GDM1 (cell line): ENCODE results near the gene CACNG8.
A peak's percentile ranks its signal among the peaks of the same experiment; 100 is the strongest.

ENCODE experiments used
- DNase-seq: peaks from one replicate; lab custom pipeline; 2025; lab: John Stamatoyannopoulos, UW

Gene CACNG8

GRCh38 chr19:53992815-53993214 is 30.1 kb downstream of the CACNG8 start:
- no peak for DNase-seq

DNA sequence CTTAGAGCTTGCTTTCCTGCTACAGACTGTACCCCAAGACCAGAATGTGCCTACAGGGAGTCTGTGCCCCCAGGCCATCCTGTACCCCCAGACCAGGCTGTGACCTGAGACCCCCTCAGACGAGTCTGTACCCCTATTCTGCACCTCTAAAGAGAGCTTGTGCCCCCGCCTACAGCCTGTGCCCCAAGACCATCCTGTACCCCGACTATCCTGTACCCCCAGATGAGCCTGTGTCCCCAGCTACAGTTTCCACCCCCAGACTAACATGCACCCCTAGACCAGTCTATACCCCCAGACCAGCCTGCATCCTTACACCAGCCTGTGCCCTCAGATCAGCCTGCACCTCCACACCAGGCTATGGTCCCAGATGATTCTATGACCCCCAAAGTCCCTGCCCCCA is 30.7 kb downstream of the CACNG8 start:
- no peak for DNase-seq

DNA sequence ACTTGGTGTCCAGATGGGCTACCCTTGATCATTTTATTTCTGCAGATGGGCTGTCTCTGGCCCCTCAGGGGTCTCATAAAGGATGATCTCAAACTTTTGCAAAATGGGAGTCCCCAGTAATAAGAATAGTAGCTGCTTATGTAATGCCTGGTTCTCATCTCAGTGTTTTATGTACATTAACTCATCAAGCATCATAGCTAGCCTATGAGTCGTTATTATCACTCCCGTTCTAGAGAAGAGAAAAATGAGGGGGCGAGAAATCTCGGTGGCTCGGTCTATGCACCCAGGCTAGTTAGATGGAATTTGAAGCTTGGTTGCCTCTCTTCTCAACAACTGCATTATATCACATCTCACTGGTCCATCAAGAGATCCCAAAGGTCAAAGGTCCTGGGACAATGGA is 32.1 kb downstream of the CACNG8 start:
- no peak for DNase-seq

DNA sequence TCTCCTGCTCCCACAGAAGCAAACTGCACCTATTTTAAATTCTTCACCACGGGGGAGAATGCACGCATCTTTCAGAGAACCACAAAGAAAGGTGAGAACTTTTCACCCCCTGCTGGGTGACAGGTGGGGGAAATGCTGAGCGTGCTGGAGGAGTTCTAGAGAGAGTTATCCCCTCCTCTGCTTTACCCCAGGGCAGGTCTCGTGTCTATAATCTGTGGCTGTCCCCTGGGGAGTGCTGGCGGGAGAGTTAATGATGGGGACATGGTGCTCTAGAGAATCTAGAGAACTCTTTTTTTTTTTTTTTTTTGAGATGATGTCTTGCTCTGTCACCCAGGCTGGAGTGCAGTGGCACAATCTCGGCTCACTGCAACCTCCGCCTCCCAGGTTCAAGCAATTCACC is 35.5 kb downstream of the CACNG8 start:
- DNase-seq = no peak

DNA sequence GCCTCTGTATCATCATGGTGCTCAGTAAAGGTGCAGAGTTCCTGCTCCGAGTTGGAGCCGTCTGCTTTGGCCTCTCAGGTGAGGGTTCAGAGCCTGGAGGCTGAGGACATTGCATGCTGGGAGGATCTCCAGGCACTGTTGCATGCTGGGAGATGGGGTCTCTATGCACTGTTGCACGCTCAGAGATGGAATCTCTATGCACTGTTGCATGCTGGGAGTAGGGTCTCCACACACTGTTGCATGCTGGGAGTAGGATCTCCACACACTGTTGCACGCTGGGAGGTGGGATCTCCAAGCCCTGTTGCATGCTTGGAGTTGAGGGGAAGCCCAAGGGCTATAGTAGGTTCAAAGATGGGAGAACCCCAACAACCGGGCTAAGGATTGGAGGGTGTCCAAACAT is 37.0 kb downstream of the CACNG8 start:
- DNase-seq = no peak

- DNase-seq = no peak
These were observed 38.8 kb downstream of the CACNG8 start for GRCh38 chr19:54001496-54001895.

GRCh38 chr19:54002495-54003315 is 40.0 kb downstream of the CACNG8 start:
- DNase-seq = no peak

- no peak for DNase-seq
These were observed 46.7 kb downstream of the CACNG8 start for GRCh38 chr19:54009440-54009839.

DNA sequence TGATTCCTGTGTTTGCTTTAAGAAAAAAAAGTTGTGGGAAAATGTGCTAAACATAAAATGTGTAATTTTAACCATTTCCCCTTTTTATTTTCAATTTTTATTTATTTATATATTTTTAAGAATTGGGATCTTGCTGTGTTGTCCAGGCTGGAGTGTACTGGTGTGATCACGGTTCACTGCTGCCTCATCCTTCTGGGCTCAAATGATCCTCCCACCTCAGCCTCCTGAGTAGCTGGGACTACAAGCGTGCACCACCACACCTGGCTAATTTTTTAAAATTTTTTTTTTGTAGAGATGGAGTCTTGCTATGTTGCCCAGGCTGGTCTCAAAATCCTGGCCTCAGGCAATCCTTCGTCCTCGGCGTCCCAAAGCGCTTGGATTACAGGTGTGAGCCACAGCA is 47.7 kb downstream of the CACNG8 start:
- no peak for DNase-seq

GRCh38 chr19:54011507-54012211 is 48.9 kb downstream of the CACNG8 start:
- DNase-seq = no peak

DNA sequence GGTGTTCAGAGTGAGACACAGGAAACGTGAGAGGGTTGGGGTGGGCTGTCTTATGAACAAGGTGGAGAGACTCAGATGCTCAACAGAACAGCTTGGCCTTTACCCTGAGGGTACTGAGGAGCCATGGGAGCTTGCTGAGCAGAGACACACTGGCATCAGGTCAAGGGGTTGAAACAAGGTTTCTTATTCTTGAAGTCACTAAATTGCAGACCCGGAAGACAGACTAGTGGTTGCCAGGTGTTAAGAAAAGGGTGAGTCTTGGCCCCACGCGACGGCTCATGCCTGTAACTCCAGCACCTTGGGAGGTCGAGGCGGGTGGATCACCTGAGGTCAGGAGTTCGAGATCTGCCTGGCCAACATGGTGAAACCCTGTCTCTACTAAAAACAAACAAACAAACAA is 51.1 kb downstream of the CACNG8 start:
- no peak for DNase-seq

DNA sequence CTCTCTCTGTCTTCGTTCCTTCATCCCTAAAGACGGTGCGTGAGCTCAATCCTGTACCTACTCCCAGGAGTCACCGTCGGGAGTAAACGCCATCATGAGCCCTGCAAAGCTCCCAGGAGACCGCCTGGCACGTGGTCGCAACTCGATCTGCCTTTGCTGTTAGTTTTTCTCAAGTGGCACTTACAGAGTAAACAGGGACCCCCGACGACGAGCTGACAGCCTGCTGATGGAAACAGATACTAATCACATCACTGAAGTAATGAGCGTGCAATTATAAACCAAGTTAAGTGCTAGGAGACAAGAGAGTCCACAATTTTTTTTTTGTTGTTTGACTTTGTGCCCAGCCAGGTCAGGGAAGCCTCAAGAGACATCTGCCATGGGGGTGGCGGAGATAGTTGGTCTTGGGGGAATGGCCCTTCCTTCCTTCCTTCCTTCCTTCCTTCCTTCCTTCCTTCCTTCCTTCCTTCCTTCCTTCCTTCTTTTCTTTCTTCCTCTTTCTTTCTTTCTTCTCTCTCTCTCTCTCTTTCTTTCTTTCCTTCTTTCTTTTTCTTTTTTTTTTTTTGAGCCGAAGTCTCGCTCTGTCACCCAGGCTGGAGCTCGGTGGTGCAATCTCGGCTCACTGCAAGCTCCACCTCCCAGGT is 52.3 kb downstream of the CACNG8 start:
- no peak for DNase-seq

GRCh38 chr19:54017261-54017660 is 54.5 kb downstream of the CACNG8 start:
- no peak for DNase-seq

DNA sequence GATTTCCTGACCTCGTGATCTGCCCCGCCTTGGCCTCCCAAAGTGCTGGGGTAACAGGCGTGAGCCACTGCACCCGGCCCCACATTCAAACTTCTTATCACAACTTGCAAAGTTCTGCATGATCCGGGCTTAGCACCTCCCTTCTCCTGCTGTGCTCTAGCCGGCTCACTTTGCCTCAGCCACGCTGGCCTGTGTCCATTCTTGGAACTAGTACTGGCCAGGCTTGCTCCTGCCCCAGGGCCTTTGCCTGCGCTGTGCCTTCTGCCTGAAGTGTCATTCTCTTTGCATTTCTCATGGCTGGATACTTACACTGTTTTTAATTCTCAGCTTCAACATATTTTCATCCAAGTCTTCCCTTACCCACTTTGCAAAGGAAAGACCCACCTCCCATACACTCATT is 58.6 kb downstream of the CACNG8 start:
- no peak for DNase-seq

GRCh38 chr19:54021932-54022331 is 59.2 kb downstream of the CACNG8 start:
- DNase-seq = no peak

DNA sequence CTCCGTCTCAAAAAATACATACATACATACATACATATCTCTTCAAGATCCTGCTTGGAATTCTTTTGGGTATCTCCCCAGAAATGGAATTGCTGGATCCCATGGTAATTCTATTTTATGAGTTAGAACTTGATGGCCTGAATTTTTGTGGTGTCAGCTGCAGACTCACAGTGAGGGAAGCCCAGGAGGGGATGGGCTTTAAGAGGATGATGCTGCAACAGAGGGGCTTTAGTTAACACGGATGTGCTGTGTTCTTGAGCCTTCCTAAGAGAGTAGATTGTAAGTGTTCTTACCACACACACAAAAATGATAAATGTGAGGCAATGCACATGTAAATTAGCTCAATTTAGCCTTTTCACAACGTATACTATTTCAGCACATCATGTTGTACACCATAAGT is 60.5 kb downstream of the CACNG8 start:
- DNase-seq = no peak

DNA sequence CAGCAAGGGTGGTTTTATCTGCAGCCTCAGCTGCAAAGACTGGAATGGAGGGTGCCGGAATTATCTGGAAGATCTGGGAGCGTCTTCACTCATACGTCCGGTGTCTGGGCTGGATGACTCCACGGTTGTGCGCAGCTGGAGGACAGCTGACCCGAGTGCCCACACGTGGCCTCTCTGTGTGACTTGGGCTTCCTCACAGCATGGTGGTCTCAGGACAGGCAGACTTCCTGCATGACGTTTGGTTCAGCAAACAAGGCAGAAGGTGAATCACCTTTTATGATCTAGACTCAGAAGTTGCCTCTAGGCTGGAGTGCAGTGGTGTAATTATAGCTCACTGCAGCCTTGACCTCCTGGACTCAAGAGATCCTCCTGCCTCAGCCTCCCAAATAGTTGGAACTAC is 61.9 kb downstream of the CACNG8 start:
- DNase-seq = no peak

DNA sequence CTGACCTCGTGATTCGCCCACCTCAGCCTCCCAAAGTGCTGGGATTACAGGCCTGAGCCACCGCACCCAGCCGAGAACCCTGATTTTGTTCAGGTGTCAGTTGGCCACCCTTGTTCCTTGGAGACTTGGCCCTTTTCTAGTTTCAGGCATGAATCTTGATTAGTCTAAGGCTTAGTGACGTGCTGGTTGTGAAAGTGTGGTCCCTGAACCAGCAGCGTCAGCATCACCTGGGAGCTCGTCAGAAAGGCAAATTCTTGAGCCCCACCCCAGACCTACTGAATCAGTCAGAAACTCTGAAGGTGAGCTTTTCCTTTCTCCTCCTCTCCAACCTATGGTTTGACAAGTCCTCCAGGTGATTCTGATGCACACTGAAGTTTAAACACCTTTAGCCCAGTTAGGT is 63.9 kb downstream of the CACNG8 start:
- no peak for DNase-seq

DNA sequence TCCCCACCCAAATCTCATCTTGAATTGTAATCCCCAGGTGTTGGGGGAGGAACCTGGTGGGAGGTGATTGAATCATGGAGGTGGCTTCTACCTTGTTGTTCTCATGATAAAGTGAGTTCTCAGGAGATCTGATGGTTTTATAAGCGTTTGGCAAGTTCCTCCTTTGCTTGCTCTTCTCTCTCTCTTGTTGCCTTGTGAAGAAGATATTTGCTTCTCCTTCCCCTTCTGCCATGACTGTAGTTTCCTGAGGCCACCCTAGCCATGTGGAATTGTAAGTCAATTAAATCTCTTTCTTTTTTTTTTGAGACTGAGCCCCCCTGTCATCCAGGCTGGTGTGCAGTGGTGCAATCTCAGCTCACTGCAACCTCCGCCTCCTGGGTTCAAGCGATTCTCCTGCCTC is 66.6 kb downstream of the CACNG8 start:
- DNase-seq = no peak

- DNase-seq = peak; percentile 43
These were observed 67.3 kb downstream of the CACNG8 start for GRCh38 chr19:54029930-54030490.

GRCh38 chr19:54030895-54031586 is 68.3 kb downstream of the CACNG8 start:
- DNase-seq = peak; percentile 32
